H1 (cell line): Measurements from ENCODE around the gene ACSF3. TPM values are rescaled to one million over a fixed set of nuclear protein-coding genes. Genes with fewer than 3 reads are reported as not detected.
"Not testable (repeated sequence)": the region's sequence is repeated elsewhere in the genome, so short reads cannot be mapped to it uniquely, and the experiment has no call there.

Source experiments
- CTCF ChIA-PET: fragments of 300-600 bp; sonication (Branson Sonifier 250); formaldehyde crosslinking; loops from one replicate; lab custom pipeline; 2021; ENCODE audit not compliant: partially characterized antibody; lab: Charles Lee
- POLR2A ChIA-PET: fragments of 300-600 bp; sonication (Branson Sonifier 250); formaldehyde crosslinking; loops from one replicate; lab custom pipeline; 2021; ENCODE audit warnings: inconsistent platforms; ENCODE audit not compliant: partially characterized antibody; lab: Charles Lee
- DNase-seq, 2 experiments: peaks; one replicate each; pipeline versions ENCODE4 v3.0.0 to v3.0.0-alpha.2; 2010 to 2022; ENCODE audit warnings: low spot score in 2 of 2, low read depth in 1 of 2, mixed read lengths in 1 of 2
- FAIRE-seq: peaks from 2 replicates; lab custom pipeline; 2011; peaks lifted over from hg19 to GRCh38; lab: Jason Lieb, UNC
- H2AFZ ChIP-seq: 2 replicates; pipeline ENCODE4 v1.8.1; 2012; ENCODE audit warnings: low read length, inconsistent platforms
- H2AK5ac ChIP-seq: 2 replicates; pipeline ENCODE4 v1.6.1; 2013; ENCODE audit warnings: low read depth, low read length
- H2BK120ac ChIP-seq: replicated peaks from 2 replicates; pipeline ENCODE3; 2013; ENCODE audit warnings: low read depth, low read length, inconsistent platforms
- H2BK12ac ChIP-seq: 2 replicates; pipeline ENCODE4 v1.6.1; 2013; ENCODE audit warnings: low read depth, low read length
- H2BK15ac ChIP-seq: 2 replicates; pipeline ENCODE4 v1.6.1; 2013; ENCODE audit warnings: low read length
- H2BK20ac ChIP-seq: 2 replicates; pipeline ENCODE4 v1.6.1; 2013; ENCODE audit warnings: low read length
- H2BK5ac ChIP-seq: 2 replicates; pipeline ENCODE4 v1.6.1; 2013; ENCODE audit warnings: low read depth, low read length
- H3K14ac ChIP-seq: 2 replicates; pipeline ENCODE4 v1.6.1; 2013; ENCODE audit warnings: inconsistent platforms; ENCODE audit not compliant: insufficient read length
- H3K18ac ChIP-seq: 2 replicates; pipeline ENCODE4 v1.6.1; 2013; ENCODE audit warnings: low read length; ENCODE audit errors: extremely low read depth
- H3K23ac ChIP-seq: 2 replicates; pipeline ENCODE4 v1.6.1; 2013; ENCODE audit warnings: inconsistent platforms; ENCODE audit not compliant: insufficient read length
- H3K23me2 ChIP-seq: 2 replicates; pipeline ENCODE4 v1.6.1; 2013; ENCODE audit warnings: low read depth, low read length
- H3K27ac ChIP-seq: 2 replicates; pipeline ENCODE4 v1.6.1; 2011; ENCODE audit warnings: low read depth, low read length, inconsistent platforms
- H3K27me3 ChIP-seq, 4 experiments: replicated peaks in 1 of 4; 1 replicate in 1 of 4; 2 replicates in 3 of 4; pipeline versions ENCODE4 v1.6.1 to v1.8.1; 2011 to 2013; ENCODE audit warnings: low read length in 3 of 4, mild to moderate bottlenecking in 3 of 4, inconsistent platforms in 2 of 4, mixed read lengths in 2 of 4, moderate library complexity in 1 of 4; ENCODE audit not compliant: control insufficient read depth in 3 of 4, insufficient read depth in 3 of 4; ENCODE audit errors: extremely low read depth in 1 of 4
- H3K36me3 ChIP-seq, 4 experiments: 2 replicates each; pipeline versions ENCODE4 v1.6.1 to v1.8.1; 2011 to 2013; ENCODE audit warnings: mild to moderate bottlenecking in 4 of 4, low read length in 3 of 4, moderate library complexity in 2 of 4, control low read depth in 1 of 4, inconsistent platforms in 1 of 4; ENCODE audit not compliant: insufficient read depth in 4 of 4, control insufficient read depth in 2 of 4
- H3K4ac ChIP-seq: replicated peaks from 2 replicates; pipeline ENCODE3; 2013; ENCODE audit warnings: low read length, low read depth, mixed read lengths, inconsistent platforms; ENCODE audit not compliant: insufficient read length
- H3K4me1 ChIP-seq, 4 experiments: replicated peaks in 1 of 4; 1 replicate in 1 of 4; 2 replicates in 3 of 4; pipeline versions ENCODE4 v1.6.1 to v1.8.1; 2011 to 2013; ENCODE audit warnings: low read length in 3 of 4, inconsistent platforms in 2 of 4, mixed read lengths in 1 of 4; ENCODE audit not compliant: insufficient read depth in 4 of 4, control insufficient read depth in 3 of 4
- H3K4me2 ChIP-seq, 2 experiments: 2 replicates each; pipeline versions ENCODE4 v1.6.1 to v1.8.1; 2011 to 2013; ENCODE audit warnings: low read depth in 2 of 2, low read length in 2 of 2, control low read depth in 1 of 2, inconsistent platforms in 1 of 2, mild to moderate bottlenecking in 1 of 2; ENCODE audit not compliant: insufficient read depth in 1 of 2
- H3K4me3 ChIP-seq, 4 experiments: fragments of 200-600, 300-600 bp in 1 of 4; sonication (generic), shearing (Covaris generic), sonication (Bioruptor Twin) in 1 of 4; 2 replicates each; pipeline versions ENCODE4 v1.5.1 to v1.8.1; 2011 to 2016; ENCODE audit warnings: low read length in 4 of 4, low read depth in 3 of 4, control low read depth in 2 of 4, inconsistent platforms in 2 of 4, mild to moderate bottlenecking in 2 of 4, mixed read lengths in 1 of 4, moderate library complexity in 1 of 4; ENCODE audit not compliant: insufficient read depth in 2 of 4; ENCODE audit errors: extremely low read depth in 1 of 4
- H3K56ac ChIP-seq: replicated peaks from 2 replicates; pipeline ENCODE3; 2013; ENCODE audit warnings: low read depth, mild to moderate bottlenecking, mixed read lengths, low read length, inconsistent platforms; ENCODE audit not compliant: insufficient read length
- H3K79me1 ChIP-seq: 2 replicates; pipeline ENCODE4 v1.6.1; 2013; ENCODE audit warnings: low read depth, low read length, control low read depth
- H3K79me2 ChIP-seq, 2 experiments: 2 replicates each; pipeline versions ENCODE4 v1.6.1 to v1.8.1; 2012 to 2013; ENCODE audit warnings: low read length in 2 of 2, mild to moderate bottlenecking in 2 of 2, inconsistent platforms in 1 of 2; ENCODE audit not compliant: insufficient read depth in 2 of 2, control insufficient read depth in 1 of 2
- H3K9ac ChIP-seq, 4 experiments: replicated peaks in 1 of 4; 1 replicate in 1 of 4; 2 replicates in 3 of 4; pipeline versions ENCODE4 v1.6.1 to v1.8.1; 2011 to 2013; ENCODE audit warnings: low read depth in 3 of 4, low read length in 3 of 4, control low read depth in 2 of 4, mild to moderate bottlenecking in 2 of 4, moderate library complexity in 2 of 4, inconsistent platforms in 1 of 4; ENCODE audit errors: extremely low read depth in 1 of 4
- H3K9me3 ChIP-seq, 2 experiments: 2 replicates each; pipeline versions ENCODE4 v1.6.1 to v1.8.1; 2012 to 2013; ENCODE audit warnings: mild to moderate bottlenecking in 2 of 2, moderate library complexity in 2 of 2, control low read depth in 1 of 2, inconsistent platforms in 1 of 2, low read depth in 1 of 2, low read length in 1 of 2, mixed read lengths in 1 of 2; ENCODE audit not compliant: insufficient read depth in 2 of 2
- H4K20me1 ChIP-seq, 2 experiments: replicated peaks in 1 of 2; 2 replicates each; pipeline versions ENCODE3 to v1.8.1; 2011 to 2013; ENCODE audit warnings: inconsistent platforms in 2 of 2, low read length in 2 of 2, mild to moderate bottlenecking in 1 of 2; ENCODE audit not compliant: insufficient read depth in 2 of 2, control insufficient read depth in 1 of 2
- H4K5ac ChIP-seq: 2 replicates; pipeline ENCODE4 v1.6.1; 2013; ENCODE audit warnings: low read length, low read depth, mixed read lengths, inconsistent platforms; ENCODE audit not compliant: insufficient read length
- H4K8ac ChIP-seq: 2 replicates; pipeline ENCODE4 v1.8.0; 2013; ENCODE audit warnings: mild to moderate bottlenecking, moderate library complexity, low read length, inconsistent platforms; ENCODE audit not compliant: insufficient read depth; ENCODE audit errors: extremely low read depth
- H4K91ac ChIP-seq: replicated peaks from 2 replicates; pipeline ENCODE3; 2013; ENCODE audit warnings: low read length, mixed read lengths, inconsistent platforms; ENCODE audit not compliant: insufficient read length
- WGBS, 2 experiments: shearing (Covaris generic) in 1 of 2; methylation state at CpG; one replicate each; pipeline versions ENCODE4 v1.1.6 to v1.1.7; 2013 to 2015; ENCODE audit warnings: low lambda C conversion rate in 2 of 2, mixed read lengths in 2 of 2, inconsistent platforms in 1 of 2, low coverage in 1 of 2, missing lambda C conversion rate in 1 of 2; ENCODE audit not compliant: insufficient replicate concordance in 2 of 2, insufficient coverage in 1 of 2, insufficient read length in 1 of 2; ENCODE audit errors: extremely low coverage in 1 of 2, missing lambda C conversion rate in 1 of 2; 5-methylcytosine and 5-hydroxymethylcytosine counted together
- polyA plus RNA-seq, 7 experiments: library from polyadenylated mRNA; depleted of rRNA in 3 of 7; stranded (reverse) in 5 of 7; unstranded in 2 of 7; fragments of >200 nt in 5 of 7; fragments of 200-250 nt in 2 of 7; gene quantifications; 1 replicate in 5 of 7; 2 replicates in 1 of 7; 4 replicates in 1 of 7; pipeline versions ENCODE4 v1.2.1 to v1.2.3, GENCODE V29; 2011 to 2013; ENCODE audit warnings: missing spikeins in 2 of 7, mixed read lengths in 2 of 7
- total RNA-seq: library from RNA; stranded (reverse); fragmentation: NEBNext Ultra II Directional; extraction: Animal tissue kit (Norgen Biotek cat#: 25700); gene quantifications from 2 replicates; pipeline ENCODE4 v1.2.1, GENCODE V29; 2021

ACSF3 gene
- total and polyA plus RNA-seq, 2 of the 8 experiments (the other 6 are each of a cell fraction or from before 2014, with no cell fraction given): 15.6 to 22.9 TPM

DNA sequence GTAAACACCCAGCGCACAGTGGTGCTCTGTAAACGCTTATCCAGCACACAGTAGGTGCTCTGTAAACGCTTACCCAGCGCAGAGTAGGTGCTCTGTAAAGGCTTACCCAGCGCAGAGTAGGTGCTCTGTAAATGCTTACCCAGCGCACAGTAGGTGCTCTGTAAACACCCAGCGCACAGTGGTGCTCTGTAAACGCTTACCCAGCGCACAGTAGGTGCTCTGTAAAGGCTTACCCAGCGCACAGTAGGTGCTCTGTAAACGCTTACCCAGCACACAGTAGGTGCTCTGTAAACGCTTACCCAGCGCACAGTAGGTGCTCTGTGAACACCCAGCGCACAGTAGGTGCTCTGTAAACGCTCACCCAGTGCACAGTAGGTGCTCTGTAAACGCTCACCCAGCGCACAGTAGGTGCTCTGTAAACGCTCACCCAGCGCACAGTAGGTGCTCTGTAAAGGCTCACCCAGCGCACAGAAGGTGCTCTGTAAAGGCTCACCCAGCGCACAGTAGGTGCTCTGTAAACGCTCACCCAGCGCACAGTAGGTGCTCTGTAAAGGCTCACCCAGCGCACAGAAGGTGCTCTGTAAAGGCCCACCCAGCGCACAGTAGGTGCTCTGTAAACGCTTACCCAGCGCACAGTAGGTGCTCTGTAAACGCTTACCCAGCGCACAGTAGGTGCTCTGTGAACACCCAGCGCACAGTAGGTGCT lies 92.4 kb downstream of the ACSF3 start:
- not testable (repeated sequence) for H3K4me2 ChIP-seq, H3K36me3 ChIP-seq, DNase-seq, H3K23ac ChIP-seq, H2AK5ac ChIP-seq, H3K56ac ChIP-seq, H3K9ac ChIP-seq, H2BK20ac ChIP-seq, H3K4me3 ChIP-seq, H3K27ac ChIP-seq, H2BK12ac ChIP-seq, H2BK5ac ChIP-seq, H3K18ac ChIP-seq, H3K14ac ChIP-seq, H4K91ac ChIP-seq, H3K4me1 ChIP-seq, H4K5ac ChIP-seq, H3K23me2 ChIP-seq, H3K27me3 ChIP-seq, H4K8ac ChIP-seq, H2BK15ac ChIP-seq, H3K9me3 ChIP-seq, H3K79me2 ChIP-seq, H2BK120ac ChIP-seq, H4K20me1 ChIP-seq, H3K79me1 ChIP-seq, FAIRE-seq, H3K4ac ChIP-seq, H2AFZ ChIP-seq
- ChIA-PET POLR2A (interaction anchor here (1.9 kb wide), 1 partner anchor 12 kb away, joined by 9 read pairs; no protein-coding TSS in a partner anchor), CTCF (interaction anchor here (0.9 kb wide), 1 partner anchor 9 kb away, joined by 4 read pairs; no protein-coding TSS in a partner anchor)
- 83% methylated on average over 26 of the region's 30 CpGs; no CpG with 5 or more reads in 1 of the 2 experiments for WGBS, 2 experiments
